Dendritic cell treated with granulocyte-macrophage colony-stimulating factor and Interleukin-4, amounts not matched to agents 40 ng/mL and 50 ng/mL, for 4 days (primary cell): Measurements from ENCODE around the gene AQP12A.
"Not testable (repeated sequence)": the region's sequence is repeated elsewhere in the genome, so short reads cannot be mapped to it uniquely, and the experiment has no call there.

Source experiments
- H3K27ac Mint-ChIP-seq: one replicate; pipeline ENCODE4 v1.8.0; 2022; ENCODE audit warnings: mild to moderate bottlenecking, mixed read lengths
- H3K27me3 Mint-ChIP-seq: one replicate; pipeline ENCODE4 v1.8.0; 2022; ENCODE audit warnings: mild to moderate bottlenecking, mixed read lengths
- H3K36me3 Mint-ChIP-seq: one replicate; pipeline ENCODE4 v1.8.0; 2022; ENCODE audit warnings: low read depth, mixed read lengths
- H3K4me1 Mint-ChIP-seq: one replicate; pipeline ENCODE4 v1.8.0; 2022; ENCODE audit warnings: low read depth, mixed read lengths
- H3K4me3 Mint-ChIP-seq: one replicate; pipeline ENCODE4 v1.8.0; 2022; ENCODE audit warnings: mild to moderate bottlenecking, moderate library complexity, mixed read lengths
- H3K9me3 Mint-ChIP-seq: one replicate; pipeline ENCODE4 v1.8.0; 2022; ENCODE audit warnings: mixed read lengths
- intact Hi-C: fragments of 100-400 bp; cut with micrococcal nuclease; formaldehyde crosslinking; loops from one replicate; pipeline ENCODE4 v1.15.0; 2022

The AQP12A gene

GRCh38 chr2:240648155-240648649, 43.5 kb upstream of the AQP12A start:
- no peak overlapping the region for H3K27ac Mint-ChIP-seq
- no peaks in the 10 kb centered on the region for H3K36me3 Mint-ChIP-seq
- H3K27me3 Mint-ChIP-seq, result peaks cover 63% of the 10 kb centered on the region
- peaks cover 10% of the 10 kb centered on the region for H3K9me3 Mint-ChIP-seq
- intact Hi-C loops, result no loop called here
- H3K4me1 Mint-ChIP-seq, result peaks cover 31% of the 10 kb centered on the region
- no peak overlapping the region for H3K4me3 Mint-ChIP-seq

GRCh38 chr2:240648650-240649275, 42.9 kb upstream of the AQP12A start:
- intact Hi-C loops, result no loop called here
- H3K36me3 Mint-ChIP-seq, result no peaks in the 10 kb centered on the region
- peaks cover 10% of the 10 kb centered on the region for H3K9me3 Mint-ChIP-seq
- H3K27me3 Mint-ChIP-seq, result peaks cover 63% of the 10 kb centered on the region
- H3K4me1 Mint-ChIP-seq, result peaks cover 26% of the 10 kb centered on the region
- H3K4me3 Mint-ChIP-seq, result no peak overlapping the region
- H3K27ac Mint-ChIP-seq, result no peak overlapping the region

- peaks cover 63% of the 10 kb centered on the region for H3K27me3 Mint-ChIP-seq
- intact Hi-C loops, result no loop called here
- H3K36me3 Mint-ChIP-seq, result no peaks in the 10 kb centered on the region
- H3K4me1 Mint-ChIP-seq, result peaks cover 26% of the 10 kb centered on the region
- no peak overlapping the region for H3K27ac Mint-ChIP-seq
- no peak overlapping the region for H3K4me3 Mint-ChIP-seq
- peaks cover 10% of the 10 kb centered on the region for H3K9me3 Mint-ChIP-seq
Measured at GRCh38 chr2:240649331-240649730, 42.3 kb upstream of the AQP12A start.

GRCh38 chr2:240650254-240650965, 41.3 kb upstream of the AQP12A start:
- no peak overlapping the region for H3K4me3 Mint-ChIP-seq
- intact Hi-C loops, result no loop called here
- no peak overlapping the region for H3K27ac Mint-ChIP-seq
- peaks cover 10% of the 10 kb centered on the region for H3K9me3 Mint-ChIP-seq
- peaks cover 68% of the 10 kb centered on the region for H3K27me3 Mint-ChIP-seq
- H3K4me1 Mint-ChIP-seq, result peaks cover 34% of the 10 kb centered on the region
- H3K36me3 Mint-ChIP-seq, result no peaks in the 10 kb centered on the region

GRCh38 chr2:240651185-240651584, 40.5 kb upstream of the AQP12A start:
- intact Hi-C loops, result no loop called here
- peaks cover 68% of the 10 kb centered on the region for H3K27me3 Mint-ChIP-seq
- no peak overlapping the region for H3K4me3 Mint-ChIP-seq
- H3K4me1 Mint-ChIP-seq, result peaks cover 33% of the 10 kb centered on the region
- no peak overlapping the region for H3K27ac Mint-ChIP-seq
- H3K36me3 Mint-ChIP-seq, result no peaks in the 10 kb centered on the region
- H3K9me3 Mint-ChIP-seq, result peaks cover 10% of the 10 kb centered on the region

- H3K9me3 Mint-ChIP-seq, result peaks cover 7% of the 10 kb centered on the region
- peaks cover 24% of the 10 kb centered on the region for H3K4me1 Mint-ChIP-seq
- no peak overlapping the region for H3K27ac Mint-ChIP-seq
- H3K36me3 Mint-ChIP-seq, result no peaks in the 10 kb centered on the region
- H3K4me3 Mint-ChIP-seq, result no peak overlapping the region
- peaks cover 63% of the 10 kb centered on the region for H3K27me3 Mint-ChIP-seq
- intact Hi-C loops, result no loop called here
Measured at GRCh38 chr2:240655931-240656886, 35.5 kb upstream of the AQP12A start.

GRCh38 chr2:240659883-240660282, 31.8 kb upstream of the AQP12A start:
- intact Hi-C loops, H3K4me3 Mint-ChIP-seq, H3K9me3 Mint-ChIP-seq, H3K27ac Mint-ChIP-seq, H3K36me3 Mint-ChIP-seq: not testable (repeated sequence)
- peaks cover 48% of the 10 kb centered on the region for H3K27me3 Mint-ChIP-seq
- H3K4me1 Mint-ChIP-seq, result peaks cover 26% of the 10 kb centered on the region

- peaks cover 9% of the 10 kb centered on the region for H3K4me1 Mint-ChIP-seq
- no peaks in the 10 kb centered on the region for H3K9me3 Mint-ChIP-seq
- intact Hi-C loops, result no loop called here
- no peak overlapping the region for H3K27ac Mint-ChIP-seq
- H3K36me3 Mint-ChIP-seq, result no peaks in the 10 kb centered on the region
- H3K27me3 Mint-ChIP-seq, result peaks cover 52% of the 10 kb centered on the region
- no peak overlapping the region for H3K4me3 Mint-ChIP-seq
Measured at GRCh38 chr2:240662681-240663080, 29.0 kb upstream of the AQP12A start.

- Mint-ChIP-seq H3K27ac (no peak overlapping the region), H3K4me1 (peaks cover 9% of the 10 kb centered on the region), H3K36me3 (no peaks in the 10 kb centered on the region), H3K9me3 (no peaks in the 10 kb centered on the region), H3K27me3 (peaks cover 47% of the 10 kb centered on the region), H3K4me3 (no peak overlapping the region)
- intact Hi-C loops, result no loop called here
Measured at GRCh38 chr2:240663546-240664190, 28.0 kb upstream of the AQP12A start.

- Mint-ChIP-seq H3K4me1 (peaks cover 9% of the 10 kb centered on the region), H3K36me3 (no peaks in the 10 kb centered on the region), H3K9me3 (no peaks in the 10 kb centered on the region), H3K27me3 (peaks cover 42% of the 10 kb centered on the region), H3K4me3 (no peak overlapping the region), H3K27ac (no peak overlapping the region)
- intact Hi-C loops, result no loop called here
Measured at GRCh38 chr2:240664622-240665021, 27.0 kb upstream of the AQP12A start.

- no peaks in the 10 kb centered on the region for H3K36me3 Mint-ChIP-seq
- intact Hi-C loops, result no loop called here
- no peaks in the 10 kb centered on the region for H3K9me3 Mint-ChIP-seq
- no peak overlapping the region for H3K27ac Mint-ChIP-seq
- H3K27me3 Mint-ChIP-seq, result peaks cover 60% of the 10 kb centered on the region
- peaks cover 5% of the 10 kb centered on the region for H3K4me1 Mint-ChIP-seq
- H3K4me3 Mint-ChIP-seq, result no peak overlapping the region
Measured at GRCh38 chr2:240670402-240670801, 21.3 kb upstream of the AQP12A start.

GRCh38 chr2:240670950-240671349, 20.7 kb upstream of the AQP12A start:
- no peaks in the 10 kb centered on the region for H3K9me3 Mint-ChIP-seq
- H3K4me1 Mint-ChIP-seq, result peaks cover 5% of the 10 kb centered on the region
- no peak overlapping the region for H3K27ac Mint-ChIP-seq
- intact Hi-C loops, result no loop called here
- peaks cover 60% of the 10 kb centered on the region for H3K27me3 Mint-ChIP-seq
- H3K36me3 Mint-ChIP-seq, result no peaks in the 10 kb centered on the region
- H3K4me3 Mint-ChIP-seq, result no peak overlapping the region

- Mint-ChIP-seq H3K27ac (no peak overlapping the region), H3K27me3 (peaks cover 53% of the 10 kb centered on the region), H3K4me3 (no peak overlapping the region), H3K36me3 (no peaks in the 10 kb centered on the region), H3K4me1 (peaks cover 5% of the 10 kb centered on the region), H3K9me3 (no peaks in the 10 kb centered on the region)
- intact Hi-C loops, result no loop called here
Measured at GRCh38 chr2:240672076-240672700, 19.5 kb upstream of the AQP12A start.
